HG02610 (cell line): ENCODE measurements around the gene DNAJC7.

Experiments
- ATAC-seq: cut with Tn5 transposase; IDR thresholded peaks from one replicate; pipeline ENCODE4 v1.9.1; 2021; ENCODE audit warnings: mild to moderate bottlenecking, moderate library complexity; ENCODE audit not compliant: unreplicated experiment

Gene DNAJC7

DNA sequence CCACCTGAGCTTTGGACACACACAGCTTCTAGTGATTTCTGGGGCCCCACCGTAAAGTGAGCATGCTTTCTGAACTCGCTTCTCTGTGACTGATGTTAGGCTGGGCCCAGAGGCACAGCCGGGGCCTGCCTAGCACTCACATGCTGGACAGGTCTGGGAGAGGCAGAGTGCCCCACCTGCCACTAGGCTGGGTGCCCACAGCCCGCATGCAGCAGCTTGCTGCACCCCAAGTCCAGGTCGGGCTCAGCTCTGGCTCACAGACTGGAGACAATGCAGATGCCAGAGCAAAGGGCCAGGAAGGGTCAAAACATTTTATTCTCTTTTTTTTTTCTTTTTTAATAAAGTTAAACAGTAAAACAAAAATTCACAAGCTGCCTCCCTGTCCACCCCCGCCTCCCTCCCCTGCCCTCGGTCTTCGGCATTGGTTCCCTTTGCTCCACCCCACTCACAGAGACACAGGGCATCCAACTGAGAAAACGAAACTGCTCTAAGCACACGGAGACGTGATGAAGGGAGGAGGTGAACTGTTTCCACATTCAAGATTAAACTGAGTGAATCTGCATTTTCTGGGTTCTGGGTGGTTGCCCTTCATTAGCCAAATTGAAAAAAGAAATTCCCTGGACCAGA is 41.0 kb downstream of the DNAJC7 start:
- no peak for ATAC-seq

GRCh38 chr17:41975099-41976083 is 41.8 kb downstream of the DNAJC7 start:
- ATAC-seq: no peak

DNA sequence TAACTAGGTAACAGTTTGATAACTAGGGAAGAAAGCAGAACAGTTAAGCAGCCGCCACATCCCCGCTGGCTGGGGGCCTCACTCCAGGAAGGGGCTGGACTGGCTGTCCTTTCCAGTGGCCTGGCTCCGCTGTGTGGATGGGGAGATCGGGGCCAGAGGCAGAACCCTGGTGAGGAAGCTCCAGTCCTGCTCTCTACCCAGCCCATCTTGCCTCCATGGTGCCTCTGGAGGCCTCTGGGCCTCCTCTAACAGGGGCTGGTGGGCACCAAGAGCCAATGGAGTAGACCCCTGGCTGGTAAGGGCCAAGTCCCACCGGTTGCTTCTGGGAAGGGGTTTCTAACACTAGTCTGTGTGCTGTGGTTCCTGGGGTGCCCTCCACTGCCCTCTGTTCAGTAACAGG is 42.6 kb downstream of the DNAJC7 start:
- ATAC-seq: no peak

- no peak for ATAC-seq
These were observed 43.2 kb downstream of the DNAJC7 start for GRCh38 chr17:41974031-41974430.

DNA sequence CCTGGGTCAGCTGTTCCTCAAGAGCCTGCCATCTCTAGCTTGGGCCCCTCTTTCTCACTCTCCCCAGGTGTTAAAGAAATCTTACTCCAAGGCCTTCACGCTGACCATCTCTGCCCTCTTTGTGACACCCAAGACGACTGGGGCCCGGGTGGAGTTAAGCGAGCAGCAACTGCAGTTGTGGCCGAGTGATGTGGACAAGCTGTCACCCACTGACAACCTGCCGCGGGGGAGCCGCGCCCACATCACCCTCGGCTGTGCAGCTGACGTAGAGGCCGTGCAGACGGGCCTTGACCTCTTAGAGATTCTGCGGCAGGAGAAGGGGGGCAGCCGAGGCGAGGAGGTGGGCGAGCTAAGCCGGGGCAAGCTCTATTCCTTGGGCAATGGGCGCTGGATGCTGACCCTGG is 43.8 kb downstream of the DNAJC7 start:
- no peak for ATAC-seq

GRCh38 chr17:41972571-41973407 is 44.5 kb downstream of the DNAJC7 start:
- no peak for ATAC-seq

DNA sequence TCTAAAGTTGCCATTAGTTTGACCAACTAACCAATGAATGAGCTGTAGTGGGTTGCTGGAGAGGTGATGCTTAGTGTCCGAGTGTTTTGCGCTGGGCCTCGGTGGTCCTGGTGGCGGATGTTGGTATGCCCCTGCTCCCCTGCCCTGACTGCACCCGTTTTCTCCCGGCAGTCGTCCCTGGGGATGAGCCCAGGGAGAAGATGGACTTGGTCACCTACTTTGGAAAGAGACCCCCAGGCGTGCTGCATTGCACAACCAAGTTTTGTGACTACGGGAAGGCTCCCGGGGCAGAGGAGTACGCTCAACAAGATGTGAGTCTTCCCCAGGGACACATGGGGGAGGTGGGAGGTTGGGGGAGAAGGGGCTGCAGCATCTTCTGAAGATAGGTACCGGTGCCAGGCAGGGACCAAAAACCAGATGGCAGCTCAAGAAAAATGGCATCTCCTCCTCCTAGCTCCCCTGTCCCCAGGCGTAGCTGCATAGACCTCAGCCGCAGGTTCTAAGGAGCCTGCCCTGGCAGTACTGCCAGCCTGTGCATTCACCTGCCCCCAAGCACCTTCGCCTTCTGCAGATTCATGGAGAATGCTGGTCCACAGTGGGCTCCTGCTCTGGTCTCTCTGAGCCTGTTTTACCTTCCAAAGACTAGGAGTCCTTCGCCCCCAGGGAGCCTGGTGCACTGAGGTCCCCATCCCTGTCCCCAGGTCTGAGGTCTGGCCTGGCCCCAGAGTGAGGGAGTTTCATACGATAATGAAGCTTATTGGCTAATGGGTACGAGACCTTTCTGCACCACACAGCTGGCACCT is 45.3 kb downstream of the DNAJC7 start:
- no peak for ATAC-seq

GRCh38 chr17:41970901-41971331 is 46.3 kb downstream of the DNAJC7 start:
- no peak for ATAC-seq

GRCh38 chr17:41968676-41969075 is 48.6 kb downstream of the DNAJC7 start:
- no peak for ATAC-seq

GRCh38 chr17:41967921-41968578 is 49.2 kb downstream of the DNAJC7 start:
- ATAC-seq: no peak

- ATAC-seq: no peak
These were observed 49.9 kb downstream of the DNAJC7 start for GRCh38 chr17:41967141-41967920.

DNA sequence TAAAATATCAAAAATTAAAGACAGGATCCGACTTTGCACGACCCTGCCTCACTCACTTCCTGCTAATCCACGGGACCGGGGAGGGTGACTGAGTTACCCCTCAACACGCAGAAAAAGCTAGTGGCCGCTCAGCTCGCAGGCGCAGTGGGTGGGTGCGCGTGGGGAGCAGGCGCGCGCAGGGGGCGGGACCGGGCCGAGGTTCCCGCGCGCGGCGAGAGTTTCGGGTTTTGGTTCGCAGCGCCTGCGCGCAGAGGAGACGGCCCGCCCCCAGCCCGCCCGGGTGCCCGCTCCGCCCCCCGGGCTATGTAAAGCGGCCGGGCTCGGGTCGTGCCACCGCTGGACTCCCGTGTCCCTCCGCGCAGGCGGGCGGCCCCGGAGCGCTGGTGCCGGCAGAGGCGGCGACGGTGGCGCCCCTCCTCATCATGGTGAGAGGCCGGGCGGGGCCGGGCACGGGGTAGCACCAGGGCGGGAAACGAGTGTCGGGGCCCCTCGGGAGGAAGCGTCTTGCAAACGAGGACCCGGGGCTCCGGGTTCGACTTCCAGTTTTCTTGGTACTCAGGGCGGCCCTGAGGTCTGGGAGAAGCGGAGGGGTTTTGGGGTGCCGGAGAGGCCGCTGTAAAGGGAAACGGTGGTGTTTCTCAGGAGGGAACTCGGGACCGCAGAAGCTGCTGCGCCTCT is 50.6 kb downstream of the DNAJC7 start, which contains the start of gene CNP:
Gene CNP, plus strand, starts transcription at position 333 of the 678 bp plus-strand sequence. Its CDS starts 90 bp downstream, at position 423.
- ATAC-seq: peak; percentile 57

DNA sequence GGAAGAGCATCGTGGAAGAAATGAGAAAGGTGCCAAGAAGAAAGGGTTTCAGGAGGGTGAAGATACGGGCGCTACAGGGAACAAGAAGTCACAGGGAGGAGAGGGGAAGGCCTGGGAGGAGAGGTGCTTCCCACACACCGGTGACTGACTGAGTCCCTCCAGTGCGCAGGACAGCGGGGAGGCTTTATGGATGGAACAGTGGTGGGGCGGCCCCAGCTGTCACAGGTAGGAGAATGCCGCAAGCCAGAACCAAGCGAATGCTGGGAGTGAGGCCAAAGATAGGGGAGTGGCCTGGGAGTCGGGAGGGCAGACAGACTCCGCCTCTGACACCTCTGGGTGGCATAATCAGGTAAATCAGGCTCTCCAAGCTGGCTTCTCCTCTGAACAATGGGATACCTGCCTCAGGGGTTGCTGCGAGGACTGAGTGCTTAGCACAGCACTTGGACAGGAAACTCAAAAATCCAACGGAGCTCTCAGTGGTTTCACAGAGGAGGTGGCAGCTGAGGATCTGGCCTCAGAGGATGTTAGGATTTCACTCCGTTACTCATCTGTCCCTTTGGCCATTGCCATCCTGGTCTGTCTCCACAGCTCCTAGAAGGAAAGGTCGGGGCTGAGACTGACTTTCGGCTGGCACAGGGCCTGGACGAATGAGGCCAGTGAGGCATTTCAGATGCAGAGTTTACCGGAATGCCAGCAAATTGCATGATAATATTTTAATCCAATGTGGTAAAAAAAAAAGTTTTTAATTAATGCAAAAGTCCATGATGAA is 51.4 kb downstream of the DNAJC7 start:
- peak; percentile 53 for ATAC-seq

DNA sequence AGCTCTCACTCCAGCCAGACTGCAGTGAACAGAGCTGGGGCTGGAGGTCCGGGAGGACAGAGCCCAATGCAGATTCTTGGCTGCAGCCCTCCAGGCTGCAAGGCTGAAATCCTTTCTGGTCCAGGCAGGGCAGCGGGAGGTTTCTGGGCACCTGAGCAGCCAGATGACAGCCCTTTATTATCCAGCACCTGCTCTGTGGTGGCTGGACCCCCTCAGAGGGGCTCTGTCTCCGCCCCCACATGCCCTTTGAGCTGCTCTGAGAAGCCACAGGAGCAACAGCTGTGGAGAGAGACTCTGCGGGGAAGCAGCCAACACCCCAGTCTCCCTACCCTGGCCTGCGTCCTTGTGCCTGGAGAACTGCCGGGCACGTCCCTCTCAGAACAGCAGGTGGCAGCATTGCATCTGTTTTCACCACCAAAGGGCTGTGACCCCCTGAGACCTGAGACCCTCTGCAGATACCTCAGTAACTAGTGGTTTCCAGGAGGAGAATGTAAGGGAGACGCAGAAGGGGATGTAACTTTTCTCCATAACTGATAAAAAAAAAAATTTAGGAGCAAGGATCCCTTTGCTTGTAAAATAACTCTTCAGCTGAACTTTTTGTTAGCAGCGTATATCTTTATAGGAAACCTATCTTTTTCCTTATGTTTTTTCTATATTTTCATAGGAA is 54.3 kb downstream of the DNAJC7 start:
- no peak for ATAC-seq

- no peak for ATAC-seq
These were observed 55.1 kb downstream of the DNAJC7 start for GRCh38 chr17:41962111-41962510.

- no peak for ATAC-seq
These were observed 57.7 kb downstream of the DNAJC7 start for GRCh38 chr17:41959336-41960095.

GRCh38 chr17:41959030-41959335 is 58.3 kb downstream of the DNAJC7 start:
- no peak for ATAC-seq
